Measurements from ENCODE around the gene ASIC2.
A peak's percentile ranks its signal among the peaks of the same experiment; 100 is the strongest.
"Not testable (repeated sequence)": the region's sequence is repeated elsewhere in the genome, so short reads cannot be mapped to it uniquely, and the experiment has no call there.

ASIC2 gene

GRCh38 chr17:33015716-33016346 lies 277.3 kb downstream of the ASIC2 start:
- no peak for DNase-seq

DNA sequence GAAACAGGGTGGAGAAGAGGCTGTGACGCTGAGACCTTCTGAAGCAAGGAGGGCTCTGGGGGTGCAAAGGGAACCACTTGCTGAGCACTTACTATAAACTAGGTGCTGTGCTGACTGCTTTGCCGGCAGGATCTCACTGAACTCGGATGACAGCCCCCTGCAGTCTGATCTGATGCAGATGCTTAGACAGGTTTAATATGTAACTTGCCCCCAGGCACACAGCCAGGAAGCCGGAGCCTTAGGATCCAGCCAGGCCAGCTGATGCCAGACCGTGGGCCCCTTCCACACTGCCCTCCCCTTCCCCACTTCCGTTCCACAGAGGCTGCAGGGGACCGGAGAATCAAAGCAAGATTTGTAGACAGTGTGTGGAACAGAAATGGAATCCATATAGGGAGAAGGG lies 278.3 kb downstream of the ASIC2 start:
- DNase-seq: no peak

- no peak for DNase-seq
Measured at GRCh38 chr17:33013596-33014375, 279.3 kb downstream of the ASIC2 start.

- no peak for DNase-seq
Measured at GRCh38 chr17:33012522-33013033, 280.5 kb downstream of the ASIC2 start.

DNA sequence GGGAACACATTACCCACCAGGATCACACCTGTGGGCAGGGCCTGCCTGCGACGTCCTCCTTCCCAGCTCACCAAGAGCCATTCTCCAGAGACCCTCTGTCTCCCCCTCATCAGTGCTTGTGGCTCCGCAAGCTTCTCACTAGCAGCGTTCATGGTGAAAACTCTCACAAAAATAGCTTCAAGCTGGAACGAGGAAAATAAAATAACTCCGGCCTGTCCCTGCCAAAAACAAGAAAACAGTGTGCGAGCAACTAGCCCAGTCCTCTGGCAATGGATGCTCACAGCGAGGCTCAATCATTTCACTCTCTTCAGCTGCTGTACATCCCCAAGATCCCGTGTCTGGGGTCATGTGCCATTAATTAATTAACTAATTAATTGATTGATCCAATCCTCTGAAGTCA lies 283.5 kb downstream of the ASIC2 start:
- no peak for DNase-seq

DNA sequence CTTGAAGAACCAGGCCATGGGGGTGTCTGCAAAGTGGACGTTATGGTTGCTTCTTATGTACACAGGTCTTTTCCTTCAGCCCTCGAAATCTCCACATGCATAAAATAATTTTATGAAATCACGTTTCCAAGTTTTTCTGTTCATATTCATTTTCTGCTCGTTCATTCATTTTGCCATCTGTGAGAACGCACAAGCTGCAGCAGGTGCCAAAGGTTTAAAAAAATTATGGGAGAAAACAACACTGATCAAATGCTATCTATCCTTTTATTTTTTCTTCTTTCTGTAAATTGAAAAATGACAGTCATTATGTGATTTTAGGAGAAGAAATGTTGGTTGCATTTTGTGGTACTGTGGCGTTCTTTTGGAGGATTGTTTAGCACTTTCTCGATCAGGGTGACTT lies 285.9 kb downstream of the ASIC2 start:
- DNase-seq: no peak

DNA sequence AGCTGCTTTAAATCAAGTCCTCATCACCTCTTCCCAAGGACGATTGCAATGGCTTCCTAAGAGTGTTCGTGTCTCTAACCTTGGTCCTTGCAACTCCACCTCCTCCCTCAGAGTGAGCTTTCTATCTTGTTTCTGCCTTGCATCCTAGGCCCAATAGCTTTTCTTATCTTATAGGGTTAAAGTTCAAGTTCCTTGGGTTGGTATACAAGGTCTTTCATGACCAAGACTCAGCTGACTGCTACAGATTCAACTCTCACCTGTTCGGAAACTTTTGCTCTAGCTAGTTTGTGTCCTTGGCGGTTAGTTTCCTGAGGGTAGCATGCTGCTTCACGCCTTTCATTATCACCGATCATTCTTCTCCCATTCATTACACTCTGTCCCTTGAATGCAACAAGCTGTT lies 290.8 kb downstream of the ASIC2 start:
- DNase-seq: no peak

DNA sequence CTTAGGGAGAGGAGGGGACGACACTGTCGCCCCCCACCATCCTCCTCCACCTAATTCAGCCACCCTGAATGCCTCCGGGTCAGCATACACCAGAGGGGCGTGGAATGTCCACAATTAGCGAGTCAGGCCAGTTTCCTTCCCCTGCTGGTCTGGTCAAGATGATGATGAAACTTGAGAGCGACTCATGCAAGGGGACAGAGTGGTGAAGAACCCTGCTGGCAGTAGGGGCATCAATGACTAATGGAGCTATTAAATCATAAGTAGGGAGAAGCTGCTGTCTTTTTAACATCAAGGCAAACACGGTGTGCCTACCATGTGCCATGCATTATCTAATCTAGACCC lies 294.2 kb downstream of the ASIC2 start:
- no peak for DNase-seq

DNA sequence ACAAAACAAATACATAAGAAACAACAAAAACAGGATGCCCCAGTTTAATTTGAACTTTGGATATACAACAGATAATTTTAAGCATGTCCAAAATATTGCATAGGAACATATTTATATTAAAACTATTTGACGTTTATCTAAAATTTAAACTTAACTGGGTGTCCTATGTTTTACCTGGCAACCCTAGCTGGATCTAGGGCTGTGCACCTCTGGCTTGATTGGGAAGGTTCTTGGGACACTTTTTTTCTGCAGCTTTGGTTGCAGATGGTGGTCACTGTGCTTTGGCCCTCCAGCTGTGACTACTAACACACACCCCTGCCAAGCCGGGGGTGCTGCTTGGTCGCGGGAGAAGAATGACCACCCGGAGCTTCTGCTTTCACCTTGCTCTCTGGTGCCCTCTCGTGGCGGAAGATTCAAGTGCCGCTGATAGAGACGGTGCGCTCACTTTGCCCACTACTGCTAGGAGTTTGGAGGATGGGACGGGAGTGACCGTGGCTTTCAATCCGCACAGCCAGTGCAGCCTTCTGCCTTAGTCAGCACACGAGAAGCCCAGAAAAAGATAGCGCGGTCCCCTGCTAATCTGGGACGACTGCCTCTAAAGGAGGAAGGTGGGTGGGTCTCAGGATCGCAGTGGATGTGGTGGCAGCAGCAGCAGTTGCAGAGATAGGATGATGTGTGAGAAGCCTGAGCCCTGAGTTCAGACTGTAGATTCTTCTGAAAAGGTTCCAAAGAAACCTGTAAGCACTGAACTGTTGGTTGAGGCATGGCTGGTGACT lies 294.8 kb downstream of the ASIC2 start:
- DNase-seq: peak; percentile 52

GRCh38 chr17:32995416-32996045 lies 297.6 kb downstream of the ASIC2 start:
- no peak for DNase-seq

- DNase-seq: no peak
Measured at GRCh38 chr17:32993977-32994376, 299.1 kb downstream of the ASIC2 start.

- no peak for DNase-seq
Measured at GRCh38 chr17:32992321-32993033, 300.6 kb downstream of the ASIC2 start.

DNA sequence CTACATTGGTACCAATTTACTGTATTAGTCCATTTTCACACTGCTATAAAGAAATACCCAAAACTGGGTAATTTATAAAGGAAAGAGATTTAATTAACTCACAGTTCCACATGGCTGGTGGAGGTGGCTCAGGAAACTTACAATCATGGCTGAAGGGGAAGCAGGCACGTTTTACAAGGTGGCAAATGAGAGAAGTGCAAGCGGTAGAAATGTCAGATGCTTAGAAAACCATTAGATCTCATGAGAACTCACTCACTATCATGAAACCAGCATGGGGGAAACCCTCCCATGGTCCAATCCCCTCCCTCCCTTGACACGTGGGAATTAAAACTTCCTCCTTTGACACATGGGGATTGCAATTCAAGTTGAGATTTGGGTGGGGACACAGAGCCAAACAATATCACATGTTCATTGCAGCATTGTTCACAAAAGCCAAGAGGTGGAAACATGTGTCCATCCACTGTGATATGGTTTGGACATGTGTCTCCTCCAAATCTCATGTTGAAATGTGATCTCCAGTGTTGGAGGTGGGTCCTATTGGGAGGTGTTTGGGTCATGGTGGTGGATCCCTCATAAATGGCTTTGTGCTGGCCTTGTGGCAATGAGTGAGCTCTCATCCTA lies 304.5 kb downstream of the ASIC2 start:
- DNase-seq: no peak

DNA sequence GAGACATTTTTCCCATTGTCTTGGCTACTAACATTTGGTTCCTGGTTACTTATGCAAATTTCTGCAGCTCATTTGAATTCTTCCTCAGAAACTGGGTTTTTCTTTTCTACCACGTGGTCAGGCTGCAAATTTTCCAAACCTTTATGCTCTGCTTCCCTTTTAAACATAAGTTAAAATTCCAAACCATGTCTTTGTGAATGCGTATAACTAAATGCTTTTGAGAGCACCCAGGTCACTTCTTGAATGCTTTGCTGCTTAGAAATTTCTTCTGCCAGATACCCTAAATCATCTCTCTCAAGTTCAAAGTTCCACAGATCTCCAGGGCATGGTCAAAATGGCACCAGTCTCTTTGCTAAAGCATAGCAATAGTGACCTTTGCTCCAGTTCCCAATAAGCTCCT lies 305.2 kb downstream of the ASIC2 start:
- not testable (repeated sequence) for DNase-seq

DNA sequence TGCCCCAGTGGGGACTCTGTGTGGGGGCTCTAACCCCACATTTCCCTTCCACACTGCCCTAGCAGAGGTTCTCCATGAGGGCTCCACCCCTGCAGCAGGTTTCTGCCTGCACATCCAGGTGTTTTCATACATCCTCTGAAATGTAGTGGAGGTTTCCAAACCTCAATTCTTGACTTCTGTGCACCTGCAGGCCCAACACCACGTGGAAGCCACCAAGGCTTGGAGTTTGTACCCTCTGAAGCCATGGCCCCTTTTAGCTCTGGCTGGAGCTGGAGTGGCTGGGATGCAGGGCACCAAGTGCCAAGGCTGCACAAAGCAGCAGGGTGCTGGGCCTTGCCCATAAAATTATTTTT lies 305.7 kb downstream of the ASIC2 start:
- not testable (repeated sequence) for DNase-seq

DNA sequence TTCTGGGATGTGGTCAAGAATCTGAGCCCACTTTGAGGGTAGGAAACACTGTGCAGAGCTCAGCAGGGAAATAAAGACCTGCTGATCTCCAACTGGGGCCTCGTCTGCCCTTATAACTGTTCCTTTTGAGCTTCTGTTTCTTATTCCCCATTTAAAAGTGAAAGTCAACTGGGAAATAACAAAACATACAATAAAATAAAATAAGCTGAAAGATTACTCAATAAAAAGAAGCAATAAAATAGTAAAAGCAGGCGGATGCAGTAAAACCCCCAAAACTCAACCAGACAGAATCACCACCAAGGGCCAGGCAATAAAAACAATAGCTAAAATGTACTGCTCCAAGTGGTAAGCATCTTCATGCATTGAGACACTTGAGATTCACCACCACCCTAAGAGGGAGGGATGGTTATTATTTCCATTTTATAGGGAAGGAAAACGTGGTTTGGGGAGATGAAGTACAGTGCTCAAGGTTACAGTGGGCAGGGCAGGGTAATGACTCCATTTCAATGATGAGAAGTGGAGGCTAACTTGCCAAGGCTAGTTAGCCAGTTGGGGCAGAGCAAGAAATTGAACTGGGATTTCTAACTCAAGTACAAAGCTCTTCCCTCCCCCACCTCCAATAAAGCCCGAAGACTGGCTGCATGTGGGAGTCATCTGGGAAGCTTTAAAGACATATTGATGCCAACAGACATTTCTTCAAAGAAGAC lies 307.9 kb downstream of the ASIC2 start:
- no peak for DNase-seq

GRCh38 chr17:32981611-32982010 lies 311.5 kb downstream of the ASIC2 start:
- not testable (repeated sequence) for DNase-seq

GRCh38 chr17:32980230-32980629 lies 312.9 kb downstream of the ASIC2 start:
- DNase-seq: no peak

DNA sequence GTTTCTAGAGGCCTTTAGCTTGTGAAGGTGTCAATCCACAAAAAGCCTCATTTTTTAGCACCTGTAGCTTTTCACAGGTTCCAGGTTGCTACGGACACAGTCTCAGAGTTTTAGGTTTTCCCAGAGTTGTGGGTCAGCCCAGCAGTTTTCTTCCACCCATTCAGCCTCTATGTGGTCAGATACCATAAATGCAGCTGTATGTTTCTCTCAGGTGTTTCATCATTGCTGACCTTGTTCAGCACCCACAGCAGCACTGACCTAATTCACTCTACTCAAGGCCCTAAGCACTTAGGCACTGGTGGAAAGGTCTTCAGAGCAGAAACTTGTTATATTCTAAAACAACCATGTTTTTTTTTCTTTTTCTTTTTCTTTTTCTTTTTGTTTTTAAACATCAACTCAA lies 316.5 kb downstream of the ASIC2 start:
- DNase-seq: no peak

- no peak for DNase-seq
Measured at GRCh38 chr17:32976131-32976530, 317.0 kb downstream of the ASIC2 start.

- no peak for DNase-seq
Measured at GRCh38 chr17:32971171-32971570, 321.9 kb downstream of the ASIC2 start.

DNA sequence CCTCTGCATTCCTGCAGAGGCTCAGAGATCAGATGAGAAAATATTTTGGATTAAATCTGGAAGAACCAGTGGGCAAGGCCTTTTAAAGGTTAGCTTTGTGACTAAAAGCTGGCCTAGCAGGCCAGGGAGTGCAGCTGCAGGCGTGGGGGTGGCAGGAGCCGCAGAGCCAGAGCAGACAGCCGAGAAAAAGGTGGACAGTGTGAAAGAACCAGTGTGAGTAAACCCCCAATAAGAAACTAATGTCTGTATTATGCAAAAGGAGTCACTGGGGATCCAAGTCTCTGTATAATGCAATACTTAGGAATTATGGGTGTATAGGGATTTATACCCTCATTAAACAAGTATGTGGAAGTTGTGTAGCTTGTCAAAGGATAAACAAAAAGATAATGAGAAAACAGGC lies 322.8 kb downstream of the ASIC2 start:
- no peak for DNase-seq

Data from CD4-positive, alpha-beta T cell treated with Interleukin-21 for 1 hour (primary cell).